ENCODE data around the gene CAMK4. TPM values are rescaled to one million over a fixed set of nuclear protein-coding genes. Genes with fewer than 3 reads are reported as not detected.

CAMK4 gene
- total and polyA plus RNA-seq, 3 donors from 2014 or later, result 35.4 to 76.9 (median 60.3) TPM

DNA sequence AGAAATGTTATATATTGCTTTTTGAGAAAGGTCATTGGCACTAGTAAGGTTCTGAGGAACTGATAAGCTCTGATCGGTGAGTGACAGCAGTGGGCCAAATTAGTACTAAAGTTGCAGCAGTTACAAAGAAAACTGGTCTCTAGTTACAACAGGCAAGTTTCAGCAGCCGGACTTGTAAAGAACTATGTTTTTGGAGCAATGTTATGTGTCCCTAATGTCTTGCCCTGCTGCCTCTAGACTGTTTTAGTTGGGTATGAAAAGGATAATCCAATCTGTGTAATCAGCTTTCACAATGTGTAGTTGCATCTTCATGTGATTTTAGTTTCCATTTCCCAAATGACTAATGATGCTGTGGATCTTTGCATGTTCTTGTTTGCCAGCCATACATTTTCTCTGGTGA is 113.5 kb downstream of the CAMK4 start:
- no peak for DNase-seq
- no peak for TF ChIP-seq POLR2A (IDR thresholded peaks at IDR 0.05)
- TF ChIP-seq, protein P1, sequence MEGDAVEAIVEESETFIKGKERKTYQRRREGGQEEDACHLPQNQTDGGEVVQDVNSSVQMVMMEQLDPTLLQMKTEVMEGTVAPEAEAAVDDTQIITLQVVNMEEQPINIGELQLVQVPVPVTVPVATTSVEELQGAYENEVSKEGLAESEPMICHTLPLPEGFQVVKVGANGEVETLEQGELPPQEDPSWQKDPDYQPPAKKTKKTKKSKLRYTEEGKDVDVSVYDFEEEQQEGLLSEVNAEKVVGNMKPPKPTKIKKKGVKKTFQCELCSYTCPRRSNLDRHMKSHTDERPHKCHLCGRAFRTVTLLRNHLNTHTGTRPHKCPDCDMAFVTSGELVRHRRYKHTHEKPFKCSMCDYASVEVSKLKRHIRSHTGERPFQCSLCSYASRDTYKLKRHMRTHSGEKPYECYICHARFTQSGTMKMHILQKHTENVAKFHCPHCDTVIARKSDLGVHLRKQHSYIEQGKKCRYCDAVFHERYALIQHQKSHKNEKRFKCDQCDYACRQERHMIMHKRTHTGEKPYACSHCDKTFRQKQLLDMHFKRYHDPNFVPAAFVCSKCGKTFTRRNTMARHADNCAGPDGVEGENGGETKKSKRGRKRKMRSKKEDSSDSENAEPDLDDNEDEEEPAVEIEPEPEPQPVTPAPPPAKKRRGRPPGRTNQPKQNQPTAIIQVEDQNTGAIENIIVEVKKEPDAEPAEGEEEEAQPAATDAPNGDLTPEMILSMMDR (IDR thresholded peaks at IDR 0.05), result no peak

DNA sequence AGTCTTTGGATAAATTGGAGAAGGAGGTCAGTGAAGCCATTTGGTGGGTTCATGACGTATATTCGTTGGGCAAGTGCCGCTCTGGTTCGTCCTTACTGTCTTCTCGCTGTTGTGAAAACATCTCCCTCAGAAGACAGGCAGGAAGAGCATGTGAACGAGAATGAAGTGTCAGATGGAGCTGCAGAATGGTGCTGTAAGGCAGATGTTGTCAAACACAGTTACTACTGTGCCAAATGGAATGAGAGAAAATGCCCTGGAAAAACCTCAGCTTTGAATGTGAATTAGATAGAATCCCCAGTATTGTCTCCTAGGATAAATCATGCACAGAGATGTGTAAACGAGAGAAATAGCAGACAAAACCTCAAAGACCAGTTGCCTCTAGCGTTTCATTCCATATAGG is 121.5 kb downstream of the CAMK4 start:
- Histone ChIP-seq H3K9me3 (no peaks in the 10 kb centered on the region), H3K27me3 (no peaks in the 10 kb centered on the region), H3K27ac (no peak overlapping the region), H3K36me3 (ENCODE audit: low read depth, missing control alignments) (no peaks in the 10 kb centered on the region), H3K4me3 (no peak overlapping the region), H3K4me1 (no peaks in the 10 kb centered on the region)
- intact Hi-C loops (cut with DNase I; ENCODE audit: low total_unique reads), result no loop called here
- WGBS, 2 donors, result 69 to 76% methylated on average over 8 of the region's 8 CpGs
- DNase-seq, result no peak
- TF ChIP-seq POLR2A (IDR thresholded peaks at IDR 0.05), result no peak

More for the DNA sequence above, 113.5 kb downstream of the CAMK4 start:
- intact Hi-C loops (cut with DNase I; ENCODE audit: low total_unique reads), result no loop called here
- Histone ChIP-seq H3K27me3 (no peaks in the 10 kb centered on the region), H3K36me3 (ENCODE audit: low read depth, missing control alignments) (no peaks in the 10 kb centered on the region), H3K9me3 (no peaks in the 10 kb centered on the region), H3K27ac (no peak overlapping the region), H3K4me3 (no peak overlapping the region), H3K4me1 (no peaks in the 10 kb centered on the region)
- WGBS, 2 donors, result 21 to 49% methylated on average over 2 of the region's 2 CpGs

DNA sequence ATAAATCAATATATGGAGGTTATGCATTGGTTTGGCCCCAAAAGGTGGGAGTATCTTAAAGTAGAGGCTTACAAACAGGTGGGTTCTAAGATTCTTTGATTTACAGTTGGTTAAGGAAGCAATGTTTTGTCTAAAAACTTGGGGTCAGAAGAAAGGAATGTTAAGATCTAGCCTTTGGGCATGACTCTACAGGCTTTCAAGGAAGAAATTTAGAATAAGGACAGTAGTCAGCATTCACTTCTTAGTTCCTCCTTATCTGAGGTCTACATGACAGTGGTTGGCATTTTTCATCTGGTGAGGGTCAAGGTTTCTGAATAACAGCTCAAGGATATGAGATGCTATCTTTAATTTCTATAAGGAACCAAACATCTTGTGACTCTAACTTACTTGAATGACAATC is 122.8 kb downstream of the CAMK4 start:
- no peak for DNase-seq
- Histone ChIP-seq H3K4me1 (no peaks in the 10 kb centered on the region), H3K27ac (no peak overlapping the region), H3K27me3 (no peaks in the 10 kb centered on the region), H3K9me3 (no peaks in the 10 kb centered on the region), H3K4me3 (no peak overlapping the region), H3K36me3 (ENCODE audit: low read depth, missing control alignments) (no peaks in the 10 kb centered on the region)
- TF ChIP-seq POLR2A (IDR thresholded peaks at IDR 0.05), result no peak
- TF ChIP-seq, protein P1 (IDR thresholded peaks at IDR 0.05), result no peak
- intact Hi-C loops (cut with DNase I; ENCODE audit: low total_unique reads), result no loop called here

DNA sequence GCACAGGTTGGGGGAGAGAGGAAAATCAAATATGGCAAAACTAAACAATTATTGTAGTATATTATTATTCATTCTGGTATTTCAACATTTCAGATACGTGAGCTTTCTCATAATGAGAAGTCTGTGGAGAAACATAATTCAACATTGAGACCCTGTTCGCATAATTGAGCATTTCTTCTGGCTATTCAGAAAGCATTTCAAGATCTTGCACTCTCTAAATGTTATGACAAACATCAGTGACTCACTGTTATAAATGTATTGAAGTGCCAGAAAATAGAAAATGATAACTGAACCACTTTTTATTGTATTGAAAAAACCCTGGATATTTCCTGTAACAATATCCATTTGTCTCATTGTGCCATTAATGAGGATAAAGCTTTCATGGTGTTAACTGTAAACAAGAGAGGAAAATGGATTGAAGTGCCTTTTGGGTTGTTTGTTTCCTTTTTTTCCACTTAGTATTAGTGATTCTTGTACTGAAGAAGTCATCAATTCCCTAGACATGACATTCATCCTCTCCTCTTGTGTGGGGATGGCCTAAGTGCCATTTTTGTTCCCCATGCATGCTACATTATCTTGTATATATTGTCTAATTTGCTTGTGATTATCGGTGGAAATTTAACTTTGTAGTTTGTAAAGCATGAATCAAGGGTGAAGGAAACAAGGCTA is 124.6 kb downstream of the CAMK4 start:
- TF ChIP-seq, protein P1 (IDR thresholded peaks at IDR 0.05), result no peak
- no peak for TF ChIP-seq POLR2A (IDR thresholded peaks at IDR 0.05)
- Histone ChIP-seq H3K36me3 (ENCODE audit: low read depth, missing control alignments) (no peaks in the 10 kb centered on the region), H3K4me1 (no peaks in the 10 kb centered on the region), H3K9me3 (no peaks in the 10 kb centered on the region), H3K27ac (no peak overlapping the region), H3K4me3 (no peak overlapping the region), H3K27me3 (no peaks in the 10 kb centered on the region)
- intact Hi-C loops (cut with DNase I; ENCODE audit: low total_unique reads), result no loop called here
- WGBS, 2 donors, result 90 to 92% methylated on average over 3 of the region's 3 CpGs
- DNase-seq, result no peak

DNA sequence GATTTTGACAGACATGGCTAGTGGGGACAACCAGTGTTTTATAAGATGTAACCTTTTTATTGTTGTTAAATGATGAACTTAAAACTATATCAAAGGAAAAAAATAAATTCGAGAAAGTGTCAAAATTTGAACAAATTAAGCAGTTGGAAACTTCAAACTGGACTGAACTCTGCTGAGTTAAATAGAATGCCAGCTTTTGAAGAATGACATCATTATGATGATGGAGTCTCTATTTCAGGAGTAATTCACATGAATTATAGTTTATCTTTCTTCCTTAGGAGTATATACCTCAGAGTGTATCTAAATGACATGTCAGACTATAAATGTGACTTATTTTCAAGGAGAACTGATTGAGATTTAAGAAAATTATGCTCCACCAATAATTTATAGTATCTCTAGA is 125.2 kb downstream of the CAMK4 start:
- no peaks in the 10 kb centered on the region for H3K27me3 ChIP-seq
- H3K4me3 ChIP-seq, result no peak overlapping the region
- TF ChIP-seq, protein P1 (IDR thresholded peaks at IDR 0.05), result no peak
- no peak for TF ChIP-seq POLR2A (IDR thresholded peaks at IDR 0.05)
- intact Hi-C loops (cut with DNase I; ENCODE audit: low total_unique reads), result no loop called here
- no peaks in the 10 kb centered on the region for H3K9me3 ChIP-seq
- no peaks in the 10 kb centered on the region for H3K36me3 ChIP-seq (ENCODE audit: low read depth, missing control alignments)
- H3K4me1 ChIP-seq, result no peaks in the 10 kb centered on the region
- 84 to 87% methylated on average over 1 of the region's 1 CpG for WGBS, 2 donors
- no peak overlapping the region for H3K27ac ChIP-seq
- DNase-seq, result no peak
